GM19372 (cell line): ENCODE measurements around the gene KLHL11.
"Not testable (repeated sequence)": the region's sequence is repeated elsewhere in the genome, so short reads cannot be mapped to it uniquely, and the experiment has no call there.

ENCODE experiments used
- ATAC-seq: cut with Tn5 transposase; IDR thresholded peaks from one replicate; pipeline ENCODE4 v1.9.1; 2021; ENCODE audit warnings: mild to moderate bottlenecking, low read depth, moderate library complexity; ENCODE audit not compliant: unreplicated experiment

Gene KLHL11

DNA sequence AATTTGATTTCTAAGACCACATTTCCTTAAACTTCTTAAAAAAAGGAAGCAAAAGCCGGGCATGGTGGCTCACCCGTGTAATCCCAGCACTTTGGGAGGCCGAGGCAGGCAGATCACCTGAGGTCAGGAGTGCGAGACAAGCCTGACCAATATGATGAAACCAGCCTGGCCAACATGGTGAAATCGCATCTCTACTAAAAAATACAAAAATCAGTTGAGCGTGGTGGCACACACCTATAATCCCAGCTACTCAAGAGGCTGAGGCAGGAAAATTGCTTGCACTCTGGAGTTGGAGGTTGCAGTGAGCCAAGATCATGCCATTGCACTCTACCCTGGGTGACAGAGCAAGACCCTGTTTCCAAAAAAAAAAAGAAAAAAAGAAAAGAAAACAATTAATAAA lies 24.4 kb downstream of the KLHL11 start:
- ATAC-seq, result not testable (repeated sequence)

DNA sequence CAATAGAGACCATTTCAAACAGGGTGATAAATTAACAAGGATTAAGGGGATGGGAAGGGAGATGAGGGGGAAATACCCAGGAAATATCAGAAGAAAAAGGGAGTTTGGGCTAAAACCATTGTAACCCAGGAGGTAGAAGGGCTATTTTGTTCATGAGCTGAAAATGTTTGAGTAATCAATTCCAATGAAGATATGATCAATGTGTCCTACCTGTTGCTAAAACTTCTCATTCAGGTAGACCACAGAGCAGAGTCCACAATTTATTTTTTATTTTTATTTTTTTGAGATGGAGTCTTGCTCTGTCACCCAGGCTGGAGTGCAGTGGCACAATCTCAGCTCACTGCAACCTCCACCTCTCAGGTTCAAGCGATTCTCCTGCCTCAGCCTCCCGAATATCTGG lies 25.8 kb downstream of the KLHL11 start:
- ATAC-seq, result not testable (repeated sequence)

DNA sequence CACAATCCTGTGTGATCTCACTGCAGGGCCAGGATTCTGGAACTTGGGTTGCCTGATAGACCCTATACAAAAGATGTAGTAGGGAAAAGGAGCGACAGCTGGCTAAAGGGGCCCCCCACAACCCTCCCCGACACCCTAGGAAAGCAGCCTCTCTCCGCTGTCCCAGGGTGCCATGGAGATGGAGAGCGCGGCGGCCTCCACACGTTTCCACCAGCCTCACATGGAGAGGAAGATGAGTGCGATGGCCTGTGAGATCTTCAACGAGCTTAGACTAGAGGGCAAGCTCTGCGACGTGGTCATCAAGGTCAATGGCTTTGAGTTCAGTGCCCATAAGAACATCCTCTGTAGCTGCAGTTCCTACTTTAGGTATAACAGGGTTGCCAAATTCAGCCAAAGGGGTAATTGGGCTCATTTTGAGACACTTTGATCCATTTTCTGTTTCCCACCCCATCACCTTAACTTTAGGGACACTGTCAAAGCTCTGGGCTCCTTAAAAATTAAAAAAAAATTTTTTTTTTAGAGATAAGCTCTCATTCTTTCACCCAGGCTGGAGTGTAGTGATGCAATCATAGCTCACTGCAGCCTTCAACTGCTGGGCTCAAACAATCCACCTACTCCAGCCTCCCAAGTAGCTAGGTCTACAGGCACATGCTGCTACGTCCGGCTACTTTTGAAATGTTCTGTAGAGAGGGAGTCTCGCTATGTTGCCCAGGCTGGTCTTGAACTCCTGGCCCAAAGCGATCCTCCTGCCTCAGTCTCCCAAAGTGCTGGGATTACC lies 27.3 kb downstream of the KLHL11 start, which contains the start of gene KLHL10:
KLHL10 (plus strand) TSS at position 65 of the 778 bp plus-strand sequence; CDS start at position 173, 108 bp downstream.
- ATAC-seq, result no peak

DNA sequence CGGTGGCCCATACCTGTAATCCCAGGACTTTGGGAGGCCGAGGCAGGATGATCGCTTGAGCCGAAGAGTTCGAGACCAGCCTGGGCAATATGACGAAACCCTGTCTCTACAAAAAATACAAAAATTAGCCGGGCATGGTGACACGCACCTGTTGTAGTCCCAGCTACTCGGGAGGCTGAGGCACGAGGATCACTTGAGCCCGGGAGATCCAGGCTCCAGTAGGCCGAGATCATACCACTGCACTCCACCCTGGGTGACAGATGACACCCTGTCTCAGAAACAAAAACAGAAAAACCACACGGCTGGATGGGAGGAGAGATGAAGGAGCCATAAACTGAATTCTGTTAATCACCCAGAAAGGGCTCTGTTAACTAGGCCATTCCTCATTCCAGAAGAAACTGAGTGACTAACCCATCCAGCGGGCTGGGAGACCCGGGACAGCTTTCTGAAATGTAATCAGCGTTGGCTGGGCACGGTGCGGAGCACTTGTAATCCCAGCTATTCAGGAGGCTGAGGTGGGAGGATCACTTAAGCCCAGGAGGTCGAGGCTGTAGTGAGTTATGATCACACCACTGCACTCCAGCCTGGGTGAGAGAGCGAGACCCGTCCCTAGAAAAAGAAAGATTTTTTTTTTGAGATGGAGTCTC lies 28.6 kb downstream of the KLHL11 start:
- no peak for ATAC-seq

DNA sequence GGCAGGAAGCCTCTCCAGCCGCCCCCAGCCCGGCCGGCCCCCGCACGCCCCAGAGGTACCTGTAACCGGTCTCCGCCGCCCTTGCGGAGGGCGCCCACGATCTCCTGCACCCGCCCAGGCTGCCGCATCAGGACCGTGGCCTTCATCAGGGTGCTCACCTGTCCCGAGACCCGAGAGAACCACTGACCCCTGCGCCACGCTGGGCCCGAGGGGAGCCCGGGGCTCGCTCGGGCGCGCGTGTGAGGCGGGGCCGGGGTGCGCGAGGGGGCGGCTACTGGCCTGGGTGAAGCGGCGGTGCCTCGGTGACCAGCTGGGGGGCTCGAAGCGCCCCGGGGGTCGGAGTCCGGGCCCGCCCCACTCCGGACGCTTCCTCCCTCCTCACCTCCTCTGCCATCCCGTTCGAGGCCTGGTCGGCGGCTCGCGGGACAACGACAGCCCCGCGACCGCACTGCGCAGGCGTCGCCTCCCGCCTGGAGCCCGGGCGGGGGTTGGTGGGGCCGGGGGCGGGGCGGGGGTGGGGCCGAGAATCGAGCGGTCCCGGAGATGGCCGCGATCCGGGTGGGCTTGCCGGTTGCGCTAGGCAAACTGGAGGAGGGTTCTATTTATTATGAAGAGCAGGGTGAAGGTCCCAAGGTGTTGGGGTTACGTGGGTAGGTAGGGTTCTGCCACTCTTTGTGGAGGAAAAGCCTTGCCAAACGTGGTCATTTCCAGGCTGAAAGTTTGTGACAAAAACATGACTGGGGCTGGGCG lies 29.2 kb downstream of the KLHL11 start, which contains the start of gene NT5C3B:
NT5C3B (minus strand) TSS at position 433 of the 750 bp plus-strand sequence; CDS start at position 394, 39 bp downstream.
- ATAC-seq, result no peak

DNA sequence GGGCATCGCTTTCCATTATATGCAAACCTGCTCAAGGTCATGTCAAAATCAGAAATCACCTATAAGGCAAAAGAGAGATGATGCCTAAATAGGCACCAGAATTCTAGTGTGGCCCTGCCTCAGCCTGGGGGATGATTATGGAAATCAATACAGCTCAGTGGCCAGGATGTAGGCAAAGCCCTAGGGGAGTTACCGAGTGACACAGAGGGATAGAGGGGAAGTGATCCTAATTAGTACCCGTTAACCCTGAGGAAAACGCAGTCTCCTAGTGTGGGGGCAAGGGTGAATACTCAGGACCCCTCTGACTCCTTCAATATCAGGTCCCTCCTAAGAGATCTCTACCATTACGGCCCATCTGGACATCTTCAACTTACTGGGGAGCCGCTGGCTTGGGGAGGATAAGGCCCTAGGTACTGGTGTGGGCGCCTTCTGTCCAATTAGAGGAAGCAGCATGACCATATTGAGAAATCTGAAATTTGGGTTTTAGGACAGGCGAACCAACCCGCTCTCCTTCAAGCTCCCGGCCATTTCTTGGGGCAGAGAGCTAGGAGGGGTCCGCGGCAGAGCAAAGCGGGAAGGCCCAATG lies 29.9 kb downstream of the KLHL11 start:
- ATAC-seq, result no peak

DNA sequence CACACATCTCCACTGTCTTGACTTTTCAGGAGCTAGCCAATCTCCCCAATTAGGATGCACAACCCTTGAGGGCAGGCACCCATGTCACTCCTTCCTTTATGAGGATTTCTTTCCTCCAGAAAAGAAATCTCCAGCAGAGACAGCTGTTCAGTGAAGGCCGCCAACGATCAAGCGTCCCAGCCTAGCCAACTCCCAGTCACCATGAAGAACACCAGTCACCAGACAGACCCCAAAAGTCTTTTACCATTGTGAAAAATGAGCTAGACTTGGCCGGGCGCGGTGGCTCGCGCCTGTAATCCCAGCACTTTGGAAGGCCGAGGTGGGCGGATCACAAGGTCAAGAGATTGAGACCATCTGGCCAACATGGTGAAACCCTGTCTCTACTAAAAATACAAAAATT lies 35.3 kb downstream of the KLHL11 start:
- ATAC-seq, result not testable (repeated sequence)

DNA sequence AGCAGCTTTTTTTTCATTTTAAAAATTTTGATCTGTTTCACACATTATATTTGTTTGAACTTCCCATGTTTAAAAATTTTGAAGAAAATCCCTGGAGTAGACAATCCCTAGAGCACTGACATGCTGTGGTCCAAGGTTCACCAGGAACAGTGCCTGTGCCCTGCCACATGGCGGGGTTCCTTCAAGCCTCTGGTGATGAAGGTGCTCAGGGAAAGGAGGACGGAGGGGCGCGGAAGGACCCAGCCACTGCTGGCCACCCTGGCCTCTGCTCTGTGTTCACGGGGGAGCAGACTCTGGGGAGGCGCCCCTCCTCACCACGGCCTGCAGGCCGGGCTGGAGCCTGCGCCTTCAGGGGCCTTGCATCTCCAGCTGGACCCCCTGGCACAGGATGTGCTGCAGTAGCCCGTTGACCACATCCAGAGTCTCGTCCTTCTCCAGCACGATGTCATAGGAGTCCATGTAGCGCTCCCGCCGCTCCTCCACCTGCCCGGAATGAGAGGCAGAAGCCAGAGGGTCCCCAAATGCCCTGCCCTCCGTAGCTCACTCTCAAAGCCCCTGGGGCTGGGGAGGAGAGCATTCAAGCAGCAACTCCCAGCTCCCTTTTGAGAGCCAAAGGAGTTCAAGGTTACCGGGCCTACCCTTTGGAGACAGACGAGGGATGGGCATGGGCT lies 39.9 kb downstream of the KLHL11 start:
- ATAC-seq, result no peak

DNA sequence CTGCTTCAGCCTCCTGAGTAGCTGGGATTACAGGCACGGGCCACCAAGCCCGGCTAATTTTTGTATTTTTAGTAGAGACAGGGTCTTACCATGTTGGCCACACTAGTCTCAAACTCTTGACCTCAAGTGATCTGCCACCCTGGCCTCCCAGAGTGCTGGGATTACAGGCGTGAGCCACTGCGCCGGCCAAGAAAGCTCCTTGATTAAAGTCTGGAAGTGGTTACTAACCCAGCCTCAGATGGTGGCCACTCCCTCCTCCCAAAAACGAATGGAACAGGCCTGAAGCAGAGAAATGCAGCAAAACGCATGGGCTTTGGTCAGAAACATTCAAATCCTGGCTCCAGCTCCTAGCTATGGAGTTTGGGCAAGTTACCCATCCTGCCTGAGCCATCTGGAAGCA lies 41.1 kb downstream of the KLHL11 start:
- no peak for ATAC-seq

DNA sequence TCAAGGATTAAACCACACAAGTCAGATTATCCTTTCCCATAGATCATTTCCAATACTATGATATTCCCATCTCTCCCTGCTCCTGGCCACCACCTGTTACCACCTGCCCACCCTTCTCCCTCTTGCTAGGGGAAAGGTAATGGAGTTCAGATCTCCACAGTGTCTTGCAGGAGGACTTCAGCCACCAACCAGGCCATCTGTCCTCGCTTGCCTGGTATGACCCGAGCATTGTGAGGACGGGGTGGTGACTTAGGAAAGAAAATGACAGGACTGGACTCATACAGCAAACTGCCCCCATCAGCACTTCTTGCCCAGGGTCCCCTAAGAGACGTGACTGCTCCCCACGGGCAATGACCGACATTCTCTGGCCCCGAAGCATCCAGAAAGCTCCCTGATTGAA lies 41.6 kb downstream of the KLHL11 start:
- ATAC-seq, result no peak

DNA sequence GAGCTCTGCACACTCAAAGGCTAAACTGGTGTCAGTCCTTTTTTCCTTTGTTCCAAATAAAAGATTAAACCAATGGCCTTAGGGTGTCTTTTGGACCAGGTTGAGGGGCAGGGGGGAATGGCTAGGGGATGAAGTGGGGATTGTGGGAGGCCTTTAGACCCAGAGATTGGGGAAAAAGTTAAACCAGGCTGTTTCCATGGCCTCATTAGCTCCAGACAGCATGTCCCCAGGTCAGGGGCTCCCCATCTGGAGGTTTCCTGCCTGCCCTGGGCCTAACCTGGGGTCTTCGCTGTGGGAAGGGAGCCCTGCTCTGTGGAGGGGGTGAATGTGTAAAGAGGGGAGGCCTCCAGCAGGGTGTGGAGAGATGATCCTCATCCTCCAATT lies 42.1 kb downstream of the KLHL11 start:
- no peak for ATAC-seq

DNA sequence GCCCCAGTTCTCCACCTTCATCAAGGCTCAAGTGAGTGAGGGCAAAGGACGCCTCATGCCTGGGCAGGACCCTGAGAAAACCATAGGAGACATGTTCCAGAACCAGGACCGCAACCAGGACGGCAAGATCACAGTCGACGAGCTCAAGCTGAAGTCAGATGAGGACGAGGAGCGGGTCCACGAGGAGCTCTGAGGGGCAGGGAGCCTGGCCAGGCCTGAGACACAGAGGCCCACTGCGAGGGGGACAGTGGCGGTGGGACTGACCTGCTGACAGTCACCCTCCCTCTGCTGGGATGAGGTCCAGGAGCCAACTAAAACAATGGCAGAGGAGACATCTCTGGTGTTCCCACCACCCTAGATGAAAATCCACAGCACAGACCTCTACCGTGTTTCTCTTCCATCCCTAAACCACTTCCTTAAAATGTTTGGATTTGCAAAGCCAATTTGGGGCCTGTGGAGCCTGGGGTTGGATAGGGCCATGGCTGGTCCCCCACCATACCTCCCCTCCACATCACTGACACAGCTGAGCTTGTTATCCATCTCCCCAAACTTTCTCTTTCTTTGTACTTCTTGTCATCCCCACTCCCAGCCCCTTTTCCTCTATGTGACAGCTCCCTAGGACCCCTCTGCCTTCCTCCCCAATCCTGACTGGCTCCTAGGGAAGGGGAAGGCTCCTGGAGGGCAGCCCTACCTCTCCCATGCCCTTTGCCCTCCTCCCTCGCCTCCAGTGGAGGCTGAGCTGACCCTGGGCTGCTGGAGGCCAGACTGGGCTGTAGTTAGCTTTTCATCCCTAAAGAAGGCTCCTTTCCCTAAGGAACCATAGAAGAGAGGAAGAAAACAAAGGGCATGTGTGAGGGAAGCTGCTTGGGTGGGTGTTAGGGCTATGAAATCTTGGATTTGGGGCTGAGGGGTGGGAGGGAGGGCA lies 42.7 kb downstream of the KLHL11 start:
- ATAC-seq, result no peak

DNA sequence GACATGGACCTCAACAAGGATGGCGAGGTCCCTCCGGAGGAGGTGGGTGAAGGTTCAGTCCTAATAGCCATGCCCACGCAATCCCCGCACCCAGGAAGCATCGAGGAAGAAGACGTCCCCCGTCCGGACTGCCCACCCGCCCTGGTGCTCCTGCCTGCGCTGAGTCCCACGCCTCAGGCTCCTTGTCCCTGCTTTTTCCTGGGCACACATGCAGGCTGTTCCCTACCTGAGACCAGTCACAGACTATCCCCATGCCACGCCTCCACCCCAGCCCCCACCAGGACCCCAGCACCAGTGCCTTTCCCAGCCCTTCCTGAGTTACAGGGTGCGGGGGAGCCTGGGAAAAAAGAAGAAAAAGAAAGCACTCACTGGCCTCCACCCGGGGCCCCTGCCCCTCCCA lies 43.4 kb downstream of the KLHL11 start:
- ATAC-seq, result no peak

DNA sequence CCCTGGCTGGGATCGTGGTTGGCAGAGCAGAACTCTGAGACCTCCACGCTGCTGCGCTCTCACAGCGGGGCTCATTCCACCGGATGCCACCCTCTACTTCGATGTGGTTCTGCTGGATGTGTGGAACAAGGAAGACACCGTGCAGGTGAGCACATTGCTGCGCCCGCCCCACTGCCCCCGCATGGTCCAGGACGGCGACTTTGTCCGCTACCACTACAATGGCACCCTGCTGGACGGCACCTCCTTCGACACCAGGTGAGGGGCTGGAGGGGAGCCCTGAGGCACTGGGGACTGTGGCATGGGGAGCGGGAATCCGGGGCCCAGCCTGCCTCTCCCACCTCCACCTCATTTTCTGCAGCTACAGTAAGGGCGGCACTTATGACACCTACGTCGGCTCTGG lies 47.2 kb downstream of the KLHL11 start:
- ATAC-seq, result no peak

DNA sequence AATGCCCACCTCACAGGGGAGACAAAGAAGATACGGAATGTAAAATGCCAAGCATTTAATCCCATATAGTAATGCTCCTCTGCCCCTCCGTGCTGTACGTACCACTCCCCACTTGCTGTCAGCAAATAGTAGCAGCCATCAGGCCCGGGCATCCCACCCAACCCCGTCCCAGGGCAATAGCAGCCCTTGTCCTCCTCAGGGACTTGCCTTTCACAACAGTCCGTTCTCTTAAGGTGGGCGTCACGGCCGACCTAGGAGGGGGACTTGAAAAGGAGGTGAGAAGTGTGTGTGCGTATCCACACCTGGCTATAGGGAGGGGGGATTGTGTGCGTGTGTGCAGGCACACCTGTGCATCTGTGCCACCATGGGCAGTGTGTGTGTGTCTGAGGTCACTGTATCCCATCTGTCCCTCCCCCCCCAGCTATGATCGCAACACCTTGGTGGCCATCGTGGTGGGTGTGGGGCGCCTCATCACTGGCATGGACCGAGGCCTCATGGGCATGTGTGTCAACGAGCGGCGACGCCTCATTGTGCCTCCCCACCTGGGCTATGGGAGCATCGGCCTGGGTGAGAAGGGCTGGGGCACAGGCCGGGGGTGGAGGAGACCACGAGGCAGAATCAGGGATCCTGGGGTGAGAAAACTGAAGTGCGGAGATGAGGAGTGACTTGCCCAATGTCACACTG lies 48.4 kb downstream of the KLHL11 start:
- no peak for ATAC-seq

DNA sequence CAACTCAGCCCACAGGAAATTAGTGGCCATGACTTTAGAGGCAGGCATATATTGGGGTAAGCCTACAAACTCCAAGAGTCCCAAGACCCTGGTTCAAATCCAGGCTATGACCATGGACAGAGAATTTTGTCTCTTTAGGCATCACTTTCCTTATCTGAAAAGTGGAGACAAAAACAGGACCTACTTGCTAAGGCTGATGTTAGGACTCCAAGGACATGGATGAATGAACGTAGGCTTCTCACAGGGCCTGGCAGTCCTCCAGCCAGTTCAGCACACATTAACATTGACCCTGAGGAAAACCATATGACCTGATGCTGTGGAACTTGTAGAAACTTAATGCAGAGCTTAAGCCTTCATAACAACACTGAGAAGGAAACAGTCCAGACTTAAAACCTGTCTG lies 51.0 kb downstream of the KLHL11 start:
- no peak for ATAC-seq

DNA sequence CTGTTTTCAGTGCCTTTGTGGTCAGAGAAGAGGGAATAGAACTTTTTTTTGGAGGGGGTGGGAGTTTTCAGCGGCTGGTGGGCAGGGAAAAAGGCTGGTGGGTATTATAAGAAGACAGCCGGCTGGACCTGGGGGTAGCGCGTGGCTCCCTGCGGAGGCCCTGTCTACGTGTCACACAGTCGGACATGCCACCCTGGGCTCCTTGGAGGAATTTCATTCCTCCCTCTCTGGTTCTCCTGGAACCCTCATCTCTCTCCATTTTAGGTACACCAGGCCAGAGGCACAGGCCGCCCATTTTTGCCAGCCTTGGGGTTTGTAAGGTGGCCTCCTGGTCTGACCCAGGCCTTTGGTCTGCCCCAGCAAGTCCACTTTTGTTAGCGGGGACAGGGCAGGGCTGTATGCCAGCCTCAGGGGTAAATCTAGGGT lies 51.5 kb downstream of the KLHL11 start:
- no peak for ATAC-seq

DNA sequence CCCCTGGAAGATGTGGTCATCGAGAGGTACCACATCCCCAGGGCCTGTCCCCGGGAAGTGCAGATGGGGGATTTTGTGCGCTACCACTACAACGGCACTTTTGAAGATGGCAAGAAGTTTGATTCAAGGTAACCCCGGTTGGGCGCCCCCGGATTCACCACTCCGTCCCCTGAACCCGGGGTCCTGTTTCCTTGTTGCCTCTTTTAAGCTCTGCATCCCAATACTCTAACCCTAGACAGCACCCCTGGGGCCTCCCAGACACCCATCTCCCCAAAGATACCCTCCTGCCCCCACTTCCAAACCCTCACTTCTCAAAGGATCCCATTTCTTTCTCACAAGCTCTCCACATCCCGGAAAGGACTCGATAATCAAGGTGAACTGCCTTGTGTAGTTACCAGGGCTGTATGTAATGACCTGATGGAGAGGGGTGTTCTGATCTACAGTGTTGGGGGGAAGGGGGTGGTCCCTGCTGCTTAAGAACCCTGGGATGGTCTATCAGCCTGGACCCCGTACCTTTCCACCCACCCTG lies 52.0 kb downstream of the KLHL11 start:
- ATAC-seq, result no peak
